HG03066 (cell line): Measurements from ENCODE around the gene PAX5.

ENCODE experiments used
- ATAC-seq: cut with Tn5 transposase; IDR thresholded peaks from one replicate; pipeline ENCODE4 v1.9.1; 2021; ENCODE audit warnings: low read depth; ENCODE audit not compliant: unreplicated experiment

The PAX5 gene

GRCh38 chr9:36791222-36791950, 242.7 kb downstream of the PAX5 start:
- no peak for ATAC-seq

- ATAC-seq: no peak
Measured at GRCh38 chr9:36789886-36790285, 244.2 kb downstream of the PAX5 start.

DNA sequence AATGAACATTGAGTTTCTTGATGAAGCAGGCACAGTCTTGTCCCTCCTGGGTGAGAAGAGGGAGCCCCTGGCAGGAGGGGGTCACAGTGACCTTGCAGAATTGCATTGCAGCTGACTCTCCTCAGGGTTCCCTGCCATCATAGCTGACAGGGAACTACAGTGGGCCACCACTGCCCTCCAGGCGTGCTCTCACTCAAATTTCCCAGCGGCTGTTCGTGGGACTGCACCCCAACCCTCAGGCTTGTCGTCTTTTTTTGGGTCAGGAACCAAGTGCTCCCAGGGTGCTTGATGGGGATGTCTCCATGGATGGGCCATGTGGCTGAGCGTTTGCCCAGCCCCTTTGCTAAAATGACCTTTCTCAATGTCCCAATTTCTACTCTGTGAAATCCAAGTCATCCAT, 245.5 kb downstream of the PAX5 start:
- ATAC-seq: no peak

DNA sequence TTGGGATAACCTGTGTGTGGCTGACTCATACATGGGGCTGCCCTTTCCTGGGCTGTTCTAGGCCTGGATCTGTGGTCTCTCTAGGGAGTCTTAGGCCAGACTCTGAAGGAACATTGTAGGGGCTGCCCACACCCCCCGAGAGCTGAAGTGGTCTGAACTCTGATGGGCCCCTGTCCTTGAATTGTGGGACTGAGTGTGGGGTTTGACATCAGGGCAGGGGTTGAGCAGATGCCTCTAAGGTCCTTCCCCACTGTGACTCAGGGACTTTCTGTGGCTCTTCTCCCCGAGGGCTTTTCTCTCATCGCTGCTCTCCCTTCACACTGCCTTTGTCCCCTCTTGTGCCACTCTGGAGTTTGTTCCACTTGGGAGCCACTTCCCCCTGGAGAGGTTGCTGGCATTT, 246.4 kb downstream of the PAX5 start:
- no peak for ATAC-seq
